Measurements from ENCODE around the gene SASH1.

The SASH1 gene

DNA sequence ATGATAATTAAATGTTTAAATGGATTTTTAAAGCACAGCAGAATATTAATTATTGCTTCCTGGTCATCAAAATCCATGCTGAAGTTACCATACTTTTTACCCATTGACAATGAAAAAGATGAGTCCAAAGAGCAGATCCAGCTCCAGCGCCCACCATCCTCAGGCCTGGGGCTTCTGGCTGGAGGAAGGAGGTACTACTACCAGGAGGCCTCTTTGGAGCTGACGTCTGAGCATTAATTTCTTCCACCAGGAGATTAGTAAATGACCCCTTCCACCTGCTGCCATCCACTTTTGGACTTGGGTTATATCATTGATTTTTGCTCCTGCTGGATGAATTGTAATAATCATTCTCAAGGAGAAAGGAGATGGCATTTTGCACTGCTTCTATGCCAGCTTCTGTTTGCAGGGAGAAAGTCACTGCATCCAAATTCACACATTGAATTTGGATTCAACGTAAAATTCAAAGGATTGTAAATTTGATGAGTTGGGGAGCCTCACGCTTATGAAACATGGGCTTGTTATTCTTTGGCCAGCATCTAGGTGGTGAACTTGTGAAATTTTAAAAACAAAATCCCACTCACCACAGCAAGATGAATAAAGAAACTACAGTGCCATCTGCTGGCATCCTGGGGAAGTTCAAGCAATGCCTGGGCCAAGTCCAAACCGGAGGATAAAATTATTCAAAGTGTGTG is 121.8 kb downstream of the SASH1 start:
- peak; percentile 47 for DNase-seq

DNA sequence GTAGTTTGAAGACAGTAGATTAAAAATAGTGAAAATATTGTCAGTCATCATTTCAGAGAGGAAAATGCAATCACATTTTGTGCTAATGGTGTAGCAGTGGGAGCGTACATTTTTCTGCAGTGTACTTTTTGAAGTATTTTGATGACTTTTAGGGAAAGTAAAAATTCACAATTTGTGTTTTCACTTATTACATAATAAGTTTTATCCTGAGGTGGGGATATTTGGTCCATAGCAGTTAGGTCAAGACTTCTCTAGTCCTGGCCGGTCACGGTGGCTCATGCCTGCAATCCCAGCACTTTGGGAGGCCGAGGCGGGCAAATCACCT is 122.3 kb downstream of the SASH1 start:
- DNase-seq: no peak

DNA sequence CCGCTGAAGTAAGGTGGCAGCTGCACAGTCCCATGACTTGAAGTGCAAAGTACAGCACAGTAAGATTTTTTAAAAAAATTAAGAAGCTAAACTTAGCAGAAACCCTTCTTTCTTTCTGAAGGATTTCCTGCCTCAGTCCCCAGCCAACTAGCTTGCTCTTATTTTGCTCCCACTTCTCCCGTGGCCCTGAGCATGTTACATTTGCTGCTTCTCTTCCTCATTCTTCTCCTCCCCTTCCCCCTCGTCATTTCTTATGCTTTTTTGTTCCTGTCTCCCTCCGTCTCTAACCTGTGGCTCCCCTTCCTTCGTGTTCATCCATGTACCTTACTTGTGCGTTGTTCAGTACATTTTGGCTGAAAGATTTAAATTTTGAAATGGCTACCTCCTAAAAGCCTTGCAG is 123.0 kb downstream of the SASH1 start:
- DNase-seq: no peak

DNA sequence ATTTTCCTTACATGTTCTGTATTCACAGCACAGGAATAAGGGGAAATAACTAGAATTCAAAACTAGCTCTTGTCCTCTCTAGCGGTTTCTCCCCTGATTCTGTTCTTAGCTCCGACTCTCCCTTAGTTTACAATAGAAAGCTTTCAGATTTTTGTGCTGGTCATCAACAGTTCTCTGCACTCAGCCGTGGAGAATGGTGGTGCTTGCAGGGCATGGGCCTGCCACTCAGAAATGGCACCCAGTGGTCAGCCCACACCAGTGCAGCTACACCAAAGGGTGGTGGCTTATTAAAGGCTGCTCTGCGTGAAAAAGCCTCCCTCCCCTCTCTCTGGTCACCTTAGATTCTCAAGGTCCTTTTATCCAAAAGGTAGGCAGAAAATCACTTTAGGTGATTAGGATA is 123.5 kb downstream of the SASH1 start:
- no peak for DNase-seq

DNA sequence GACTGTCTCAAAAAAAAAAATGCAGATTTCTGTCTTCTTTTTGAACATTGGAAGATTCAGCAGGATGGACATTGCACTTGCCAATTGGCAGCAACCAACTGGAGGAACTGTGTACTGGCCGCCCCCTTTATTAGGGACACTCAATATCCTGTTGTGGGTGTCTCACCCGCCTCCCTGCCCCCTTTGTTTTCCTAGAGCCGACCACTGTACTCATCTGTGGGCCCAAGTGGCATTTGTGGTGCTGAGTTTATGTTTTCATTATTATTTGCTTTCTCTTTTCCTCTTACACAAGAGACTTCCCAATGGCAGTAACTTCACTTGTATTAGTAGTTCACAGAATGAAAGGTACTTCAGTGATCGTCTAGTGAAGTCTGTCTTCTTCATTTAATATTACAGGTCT is 125.3 kb downstream of the SASH1 start:
- no peak for DNase-seq

DNA sequence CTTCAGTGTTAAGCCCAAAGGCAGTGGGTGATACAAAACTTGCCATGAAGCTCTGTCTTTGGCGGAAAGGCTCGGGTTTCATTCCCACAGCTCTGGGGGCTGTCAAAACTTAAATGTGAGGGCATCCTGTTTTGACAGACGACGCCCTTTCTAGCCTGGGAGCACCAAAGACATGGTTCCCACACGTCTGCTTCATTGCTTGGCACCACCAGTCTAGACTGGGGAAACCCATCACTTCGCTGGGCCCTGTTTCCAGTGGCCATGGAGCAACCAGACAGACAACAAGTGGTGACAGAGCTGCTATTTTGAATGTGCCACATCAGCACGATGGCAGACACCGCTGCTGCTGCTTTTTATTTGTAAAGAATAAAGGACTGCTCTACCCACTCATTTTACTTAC is 127.5 kb downstream of the SASH1 start:
- DNase-seq: no peak

GRCh38 chr6:148470606-148471465 is 128.2 kb downstream of the SASH1 start:
- no peak for DNase-seq

- DNase-seq: no peak
Observed at GRCh38 chr6:148471624-148472159, 129.1 kb downstream of the SASH1 start.

GRCh38 chr6:148472171-148473105 is 129.8 kb downstream of the SASH1 start:
- no peak for DNase-seq

DNA sequence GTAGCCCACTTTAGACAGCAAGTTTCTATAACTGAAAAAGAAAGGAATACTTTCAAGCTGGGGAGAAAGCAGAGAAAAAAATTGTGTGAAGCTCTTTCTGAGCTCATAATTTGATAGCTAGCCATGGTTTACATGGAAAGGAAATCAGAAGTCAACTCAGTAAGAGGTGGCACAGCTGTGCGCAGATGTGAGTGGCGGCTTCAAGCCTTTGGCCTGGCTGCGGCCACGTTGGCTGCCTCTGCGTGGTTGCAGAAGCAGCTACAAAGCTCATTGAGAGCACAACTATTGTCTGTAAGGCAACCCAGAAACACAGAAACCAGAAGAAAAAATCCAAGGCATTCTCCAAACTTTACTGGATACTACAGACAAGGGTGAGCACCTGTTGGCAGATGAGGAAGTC is 136.9 kb downstream of the SASH1 start:
- no peak for DNase-seq

- DNase-seq: no peak
Observed at GRCh38 chr6:148487461-148487860, 144.8 kb downstream of the SASH1 start.

DNA sequence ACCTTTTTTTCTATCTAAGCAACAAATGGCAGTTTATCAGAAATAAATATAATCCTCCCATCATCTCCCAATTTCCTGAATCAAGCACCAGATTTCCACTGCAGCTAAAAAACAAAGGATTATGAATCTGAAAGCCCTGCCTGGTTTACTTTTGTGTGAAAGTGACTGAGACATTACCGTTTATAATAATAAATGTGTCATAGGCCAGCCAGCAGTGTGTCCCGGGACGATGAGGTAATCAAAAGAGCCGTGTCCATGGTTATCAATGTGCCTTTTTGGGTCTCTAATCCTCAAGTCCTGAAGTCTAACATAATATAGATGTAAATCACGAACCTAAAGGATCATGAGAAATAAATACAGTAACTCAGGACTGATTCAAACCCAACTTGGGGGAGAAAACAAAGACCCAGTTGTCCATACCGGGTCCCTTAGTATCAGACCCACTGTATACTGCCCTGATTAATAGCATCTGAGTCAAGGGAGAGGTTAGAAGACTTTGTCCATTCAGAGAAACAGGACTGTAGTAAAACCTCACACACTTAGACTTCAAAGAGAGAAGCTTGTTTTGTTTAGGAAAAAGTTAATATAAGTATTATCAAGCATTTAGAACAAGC is 149.1 kb downstream of the SASH1 start:
- DNase-seq: no peak

DNA sequence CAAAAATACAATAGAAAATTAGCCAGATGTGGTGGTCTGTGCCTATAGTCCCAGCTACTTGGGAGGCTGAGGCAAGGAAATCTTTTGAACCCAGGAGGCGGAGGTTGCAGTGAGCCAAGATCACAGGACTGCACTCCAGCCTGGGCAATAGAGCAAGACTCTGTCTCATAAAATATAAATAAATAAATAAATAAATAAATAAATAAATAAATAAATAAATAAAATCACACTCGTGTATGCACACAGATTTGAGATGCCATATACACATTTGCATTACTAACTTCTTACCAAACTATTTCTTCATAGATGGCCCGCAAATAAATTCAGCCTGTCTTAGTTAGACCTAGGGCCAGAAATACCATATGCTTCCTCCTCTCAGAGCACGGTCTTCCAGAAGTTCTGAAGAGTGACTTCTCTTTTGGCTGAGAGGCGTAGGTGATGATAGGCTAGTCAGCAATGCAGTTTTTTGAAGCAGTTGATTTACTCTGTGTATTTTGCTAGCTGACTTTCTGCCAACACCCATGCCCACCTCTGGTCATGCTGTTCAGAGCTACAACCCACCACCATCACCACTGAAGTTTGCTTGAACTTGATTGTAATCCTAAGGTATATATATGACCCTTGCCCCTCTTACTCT is 150.1 kb downstream of the SASH1 start:
- no peak for DNase-seq

DNA sequence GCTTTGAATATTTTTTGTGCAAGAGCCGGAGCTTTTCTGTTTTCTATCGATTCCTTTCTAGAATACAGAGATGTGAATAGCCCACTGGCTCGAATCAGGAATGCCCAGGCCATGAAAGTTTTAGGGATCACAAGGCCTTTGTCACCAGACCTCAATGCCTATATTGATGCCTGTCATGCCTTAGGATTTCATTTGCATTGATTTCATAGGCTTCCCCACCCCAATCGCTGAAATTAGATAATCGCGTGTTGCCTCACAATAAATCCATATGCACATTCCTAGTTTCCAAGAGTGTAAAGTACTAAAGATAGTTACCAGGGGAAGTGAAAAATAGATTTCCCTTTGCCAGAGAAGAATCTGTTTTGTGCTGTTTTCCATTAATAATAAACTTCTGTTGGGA is 150.8 kb downstream of the SASH1 start:
- DNase-seq: no peak

DNA sequence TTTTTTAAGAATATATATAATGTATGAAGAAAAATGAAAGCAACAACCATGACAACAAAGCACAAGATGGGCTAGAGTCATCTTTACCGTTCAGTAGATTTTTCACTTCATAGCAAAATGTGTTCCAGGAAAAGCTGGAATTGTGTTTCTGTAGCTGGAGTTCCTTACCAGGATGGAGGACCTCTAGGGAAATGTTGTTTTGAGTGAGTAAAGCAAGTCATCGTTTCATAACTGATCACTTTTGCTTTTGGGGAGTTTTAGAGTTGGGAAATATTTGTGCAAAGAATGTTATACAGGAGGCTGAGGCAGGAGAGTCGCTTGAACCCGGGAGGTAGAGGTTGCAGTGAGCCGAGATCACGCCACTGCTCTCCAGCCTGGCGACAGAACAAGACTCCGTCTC is 151.6 kb downstream of the SASH1 start:
- DNase-seq: no peak

GRCh38 chr6:148495029-148495428 is 152.4 kb downstream of the SASH1 start:
- DNase-seq: no peak

DNA sequence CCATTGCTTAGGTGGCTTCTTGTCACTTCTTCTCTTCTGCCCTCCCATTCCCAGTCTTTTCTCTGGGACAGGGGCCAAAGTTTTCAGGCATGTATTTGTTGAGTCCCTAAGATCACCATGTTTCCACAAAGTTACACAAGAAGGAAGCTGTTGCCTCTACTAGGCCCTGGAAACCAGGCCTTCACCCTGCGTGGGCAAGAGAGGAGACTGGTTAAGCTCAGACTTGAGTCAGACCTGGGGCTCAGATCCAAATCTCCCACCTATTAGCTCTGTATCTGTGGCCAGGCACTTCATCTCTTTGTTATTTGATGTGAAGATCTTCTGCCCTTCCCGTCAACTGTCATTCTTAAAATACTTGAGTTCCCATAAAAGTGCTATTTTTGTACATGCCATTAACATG is 154.6 kb downstream of the SASH1 start:
- DNase-seq: no peak

- no peak for DNase-seq
Observed at GRCh38 chr6:148497717-148498116, 155.1 kb downstream of the SASH1 start.

DNA sequence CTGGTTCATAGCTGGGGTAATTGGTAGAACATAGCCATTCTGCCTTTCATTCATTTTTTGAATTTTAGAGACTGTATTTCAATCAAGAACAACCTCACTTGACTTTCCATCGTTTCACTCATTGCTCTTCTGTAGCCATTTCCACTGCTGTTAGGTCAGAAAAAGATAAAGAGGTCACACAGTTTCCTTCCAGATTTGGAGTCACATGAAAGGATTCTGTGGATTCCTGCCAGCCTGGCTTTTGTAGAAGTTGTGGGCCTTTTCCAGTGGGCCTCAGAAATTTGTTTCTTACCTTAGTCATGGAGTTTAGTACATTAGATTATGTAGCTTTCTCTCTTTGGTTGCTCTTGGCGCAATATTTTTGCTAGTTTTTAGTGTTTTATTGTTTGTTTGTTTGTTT is 157.8 kb downstream of the SASH1 start:
- no peak for DNase-seq

- no peak for DNase-seq
Observed at GRCh38 chr6:148501178-148501590, 158.5 kb downstream of the SASH1 start.

- no peak for DNase-seq
Observed at GRCh38 chr6:148502083-148502772, 159.6 kb downstream of the SASH1 start.

- no peak for DNase-seq
Observed at GRCh38 chr6:148502773-148503135, 160.1 kb downstream of the SASH1 start.
